GM19193 (cell line): ENCODE measurements around the gene MCM10.

Source experiments
- POLR2A ChIP-seq: IDR thresholded peaks from 4 replicates; pipeline ENCODE4 v1.6.1; 2011; ENCODE audit not compliant: insufficient read depth, insufficient read length; ENCODE audit errors: extremely low read depth

Gene MCM10

GRCh38 chr10:13146379-13146778, 15.0 kb upstream of the MCM10 start:
- no peak for TF ChIP-seq POLR2A

GRCh38 chr10:13147161-13147560, 14.2 kb upstream of the MCM10 start:
- TF ChIP-seq POLR2A = no peak

GRCh38 chr10:13152296-13152695, 9.1 kb upstream of the MCM10 start:
- TF ChIP-seq POLR2A = no peak

GRCh38 chr10:13158401-13158800, 3.0 kb upstream of the MCM10 start:
- TF ChIP-seq POLR2A = no peak

GRCh38 chr10:13161857-13162271, 506 bp downstream of the MCM10 start:
- TF ChIP-seq POLR2A = no peak

- no peak for TF ChIP-seq POLR2A
Observed at GRCh38 chr10:13163859-13164258, 2.5 kb downstream of the MCM10 start.

GRCh38 chr10:13165177-13165576, 3.8 kb downstream of the MCM10 start:
- TF ChIP-seq POLR2A = no peak

- no peak for TF ChIP-seq POLR2A
Observed at GRCh38 chr10:13167568-13167967, 6.2 kb downstream of the MCM10 start.

GRCh38 chr10:13168781-13169180, 7.4 kb downstream of the MCM10 start:
- TF ChIP-seq POLR2A = no peak

GRCh38 chr10:13173616-13174015, 12.3 kb downstream of the MCM10 start:
- TF ChIP-seq POLR2A = no peak

GRCh38 chr10:13180788-13181187, 19.4 kb downstream of the MCM10 start:
- TF ChIP-seq POLR2A = no peak

GRCh38 chr10:13182424-13182823, 21.1 kb downstream of the MCM10 start:
- no peak for TF ChIP-seq POLR2A

- no peak for TF ChIP-seq POLR2A
Observed at GRCh38 chr10:13183625-13184024, 22.3 kb downstream of the MCM10 start.

GRCh38 chr10:13184276-13184675, 22.9 kb downstream of the MCM10 start:
- no peak for TF ChIP-seq POLR2A

GRCh38 chr10:13184730-13185514, 23.6 kb downstream of the MCM10 start:
- no peak for TF ChIP-seq POLR2A

GRCh38 chr10:13187135-13187534, 25.8 kb downstream of the MCM10 start:
- TF ChIP-seq POLR2A = no peak

GRCh38 chr10:13188593-13188992, 27.2 kb downstream of the MCM10 start:
- no peak for TF ChIP-seq POLR2A

GRCh38 chr10:13189961-13190360, 28.6 kb downstream of the MCM10 start:
- TF ChIP-seq POLR2A = no peak

- TF ChIP-seq POLR2A = no peak
Observed at GRCh38 chr10:13190816-13191215, 29.5 kb downstream of the MCM10 start.
